Right atrium auricular region (tissue), 2 donors: Measurements from ENCODE around the gene ACO1. TPM values are rescaled to one million over a fixed set of nuclear protein-coding genes. Genes with fewer than 3 reads are reported as not detected.
A peak's percentile ranks its signal among the peaks of the same experiment; 100 is the strongest.

ENCODE experiments used
- DNase-seq: peaks from one replicate; pipeline ENCODE4 v3.0.0-alpha.2; 2019; ENCODE audit warnings: low spot score
- H3K27ac ChIP-seq, 2 donors: fragments of 200-600 bp; sonication (generic); 1 replicate in 1 of 2; 2 replicates in 1 of 2; pipeline ENCODE4 v1.5.1; 2016 to 2019
- H3K27me3 ChIP-seq, 2 donors: fragments of 200-600 bp; sonication (generic); one replicate each; pipeline versions ENCODE4 v1.5.1 to v1.6.0; 2017 to 2019
- H3K36me3 ChIP-seq: fragments of 200-600 bp; sonication (generic); one replicate; pipeline ENCODE4 v1.5.1; 2016
- H3K4me1 ChIP-seq, 2 donors: fragments of 200-600 bp; sonication (generic); one replicate each; pipeline versions ENCODE4 v1.5.1 to v1.6.0; 2017 to 2019
- H3K4me3 ChIP-seq, 2 donors: fragments of 200-600 bp; sonication (generic); 1 replicate in 1 of 2; 2 replicates in 1 of 2; pipeline ENCODE4 v1.5.1; 2017 to 2019; ENCODE audit warnings: mild to moderate bottlenecking in 1 of 2, moderate library complexity in 1 of 2
- H3K9me3 ChIP-seq, 2 donors: fragments of 200-600 bp; sonication (generic); one replicate each; pipeline ENCODE4 v1.5.1; 2019
- total RNA-seq, 2 donors: library from RNA; depleted of rRNA; stranded (reverse); fragments of >200 nt; gene quantifications; one replicate each; pipeline ENCODE4 v1.1.0, GENCODE V29; 2016
- TF ChIP-seq, protein P1 (sequence below), 2 donors: fragments of 200-600 bp; sonication (generic); IDR thresholded peaks; one replicate each; pipeline ENCODE4 v1.5.1; 2019; ENCODE audit warnings: antibody characterized with exemption in 2 of 2

The ACO1 gene
- total RNA-seq, result 10 to 100 TPM; 37.2 to 43.8 TPM

DNA sequence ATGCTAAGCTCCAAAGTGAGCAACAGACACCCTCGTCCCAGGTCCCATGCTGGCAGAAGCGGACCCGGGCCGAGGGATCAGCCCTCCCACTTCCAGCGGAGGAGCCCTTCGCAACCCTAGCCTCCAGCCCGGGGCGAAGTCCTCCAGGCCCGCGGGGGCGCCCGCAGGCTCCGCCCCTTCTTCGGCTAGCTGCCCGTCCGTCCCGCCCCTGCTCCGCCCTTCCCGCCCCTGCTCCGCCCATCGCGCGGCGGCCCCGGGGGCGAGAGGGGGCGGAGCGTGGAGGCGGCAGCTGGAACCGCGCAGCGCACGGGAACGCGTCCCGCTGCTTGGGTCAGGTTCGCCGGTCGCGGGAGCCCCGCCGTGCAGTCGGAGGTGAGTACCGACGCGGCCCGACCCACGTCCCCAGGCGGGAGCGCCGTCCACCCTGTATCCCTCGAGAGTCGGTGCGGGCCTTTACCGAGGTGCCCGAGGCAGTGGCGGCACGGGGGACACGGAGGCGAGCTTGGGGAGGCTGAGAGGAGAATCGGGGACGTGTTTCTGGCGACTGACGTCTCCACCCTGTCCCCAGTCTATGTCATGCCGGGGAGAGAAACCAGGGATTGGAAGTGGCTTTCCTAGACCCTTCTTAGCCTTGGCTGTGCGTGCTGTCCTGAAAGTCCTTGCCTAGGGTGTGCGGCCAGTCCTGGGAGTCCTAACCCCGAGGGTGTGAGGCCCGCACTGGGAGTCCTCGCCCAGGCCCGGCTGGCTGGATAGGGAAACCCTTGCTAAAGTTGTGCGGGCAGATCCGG, at the start of gene ACO1:
ACO1 (plus strand) TSS at position 280 of the 788 bp plus-strand sequence. CDS start 20,864 bp downstream, outside the sequence.
- Histone ChIP-seq H3K9me3 (no peaks in the 10 kb centered on the region), H3K4me1 (peaks cover 0 to 18% of the 10 kb centered on the region in 2 donors), H3K4me3 (peak within 1 kb of the TSS; percentile 58 to 76), H3K27ac (peak within 1 kb of the TSS; percentile 83 to 89), H3K36me3 (no peaks in the 10 kb centered on the region), H3K27me3 (no peaks in the 10 kb centered on the region)
- TF ChIP-seq, protein P1, sequence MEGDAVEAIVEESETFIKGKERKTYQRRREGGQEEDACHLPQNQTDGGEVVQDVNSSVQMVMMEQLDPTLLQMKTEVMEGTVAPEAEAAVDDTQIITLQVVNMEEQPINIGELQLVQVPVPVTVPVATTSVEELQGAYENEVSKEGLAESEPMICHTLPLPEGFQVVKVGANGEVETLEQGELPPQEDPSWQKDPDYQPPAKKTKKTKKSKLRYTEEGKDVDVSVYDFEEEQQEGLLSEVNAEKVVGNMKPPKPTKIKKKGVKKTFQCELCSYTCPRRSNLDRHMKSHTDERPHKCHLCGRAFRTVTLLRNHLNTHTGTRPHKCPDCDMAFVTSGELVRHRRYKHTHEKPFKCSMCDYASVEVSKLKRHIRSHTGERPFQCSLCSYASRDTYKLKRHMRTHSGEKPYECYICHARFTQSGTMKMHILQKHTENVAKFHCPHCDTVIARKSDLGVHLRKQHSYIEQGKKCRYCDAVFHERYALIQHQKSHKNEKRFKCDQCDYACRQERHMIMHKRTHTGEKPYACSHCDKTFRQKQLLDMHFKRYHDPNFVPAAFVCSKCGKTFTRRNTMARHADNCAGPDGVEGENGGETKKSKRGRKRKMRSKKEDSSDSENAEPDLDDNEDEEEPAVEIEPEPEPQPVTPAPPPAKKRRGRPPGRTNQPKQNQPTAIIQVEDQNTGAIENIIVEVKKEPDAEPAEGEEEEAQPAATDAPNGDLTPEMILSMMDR (IDR thresholded peaks at IDR 0.05), result peak in 1 of 2 donors; percentile 42
- peak; percentile 84 for DNase-seq

DNA sequence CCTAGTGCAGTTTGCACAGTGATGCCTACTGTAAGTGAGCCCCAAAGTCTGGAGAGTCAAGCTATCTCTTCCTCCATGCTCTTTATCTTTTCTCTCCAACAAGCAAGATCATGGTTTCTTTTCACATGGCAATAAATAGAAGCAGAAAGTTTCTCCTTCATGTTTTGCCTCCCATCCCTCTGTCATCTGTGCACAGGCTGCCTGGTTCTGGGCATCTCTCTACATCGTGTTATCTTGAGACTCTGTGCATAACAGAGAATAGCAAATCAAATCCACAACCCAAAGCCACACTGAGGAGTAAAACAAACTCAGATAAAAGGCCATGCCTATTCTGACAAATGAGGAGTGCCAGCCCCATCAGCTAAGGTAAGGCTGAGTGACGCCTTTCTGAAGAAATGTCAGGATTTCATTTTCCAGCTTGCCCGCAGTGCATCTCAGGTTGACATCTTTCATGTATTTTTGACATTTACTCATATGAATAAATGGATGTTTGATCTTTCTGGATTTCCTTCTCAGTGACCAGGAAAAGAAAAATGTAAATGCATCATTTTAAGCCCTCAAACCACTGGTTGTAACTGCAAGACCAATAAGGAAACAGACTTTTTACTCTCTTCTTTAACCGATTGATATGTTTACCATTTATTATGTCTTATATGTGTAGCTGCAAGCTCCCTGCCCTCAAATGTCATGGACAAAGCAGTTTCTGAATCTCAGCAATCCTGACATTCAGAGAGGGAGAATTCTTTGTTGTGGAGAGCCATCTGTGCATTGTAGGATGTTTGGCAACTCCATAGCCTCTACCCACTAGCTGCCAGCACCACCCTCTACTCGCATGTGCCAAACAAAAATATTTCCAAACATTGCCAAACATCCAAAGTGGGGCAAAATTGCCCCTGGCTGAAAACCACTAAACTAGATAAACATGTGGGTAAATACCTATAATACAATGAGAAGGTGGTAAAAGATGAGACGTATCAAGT, 49.2 kb upstream of the ACO1 start:
- no peaks in the 10 kb centered on the region for H3K36me3 ChIP-seq
- no peaks in the 10 kb centered on the region for H3K9me3 ChIP-seq
- H3K4me1 ChIP-seq, result no peaks in the 10 kb centered on the region
- no peak overlapping the region for H3K27ac ChIP-seq
- TF ChIP-seq, protein P1 (IDR thresholded peaks at IDR 0.05), result no peak
- H3K4me3 ChIP-seq, result no peak overlapping the region
- no peaks in the 10 kb centered on the region for H3K27me3 ChIP-seq
- no peak for DNase-seq

DNA sequence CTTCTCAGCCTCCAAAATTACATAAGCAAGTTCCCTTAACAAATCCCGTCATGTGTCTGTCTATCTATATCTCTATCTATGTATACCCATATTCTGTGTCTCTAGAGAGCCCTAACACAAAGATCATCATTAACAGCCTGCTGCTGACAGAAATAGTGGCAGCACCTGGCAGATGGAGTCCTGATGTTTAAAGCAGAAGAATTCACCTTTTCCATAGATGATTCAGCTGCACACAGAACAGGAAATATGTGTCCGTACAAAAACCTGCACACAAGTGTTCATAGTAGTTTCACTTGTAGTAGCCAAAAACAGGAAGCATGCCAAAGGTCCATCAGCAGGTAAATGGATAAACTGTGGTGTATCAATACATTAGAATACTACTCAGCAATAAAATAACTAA, 45.0 kb upstream of the ACO1 start:
- no peaks in the 10 kb centered on the region for H3K27me3 ChIP-seq
- no peaks in the 10 kb centered on the region for H3K36me3 ChIP-seq
- no peaks in the 10 kb centered on the region for H3K9me3 ChIP-seq
- no peaks in the 10 kb centered on the region for H3K4me1 ChIP-seq
- no peak overlapping the region for H3K4me3 ChIP-seq
- no peak for DNase-seq
- TF ChIP-seq, protein P1 (IDR thresholded peaks at IDR 0.05), result no peak
- H3K27ac ChIP-seq, result no peak overlapping the region

DNA sequence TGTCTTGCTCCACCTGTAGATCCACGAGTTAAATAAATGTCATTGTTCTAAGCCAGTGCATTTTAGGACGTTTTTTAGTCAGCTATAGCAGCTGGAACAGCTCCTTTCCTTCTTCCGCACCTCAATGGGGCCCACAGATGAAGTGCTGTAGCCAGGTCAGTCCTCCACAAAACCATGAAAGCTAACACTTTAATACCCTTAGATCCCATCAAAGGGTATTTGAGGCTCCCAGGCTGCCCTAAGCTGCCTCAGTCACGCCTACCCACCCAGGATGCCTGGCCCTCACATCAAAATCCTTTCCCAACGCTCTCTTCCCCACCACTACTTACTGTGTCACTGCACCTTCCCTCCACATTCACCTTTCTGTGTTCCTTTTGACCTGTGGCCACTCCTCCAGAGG, 44.1 kb upstream of the ACO1 start:
- no peaks in the 10 kb centered on the region for H3K36me3 ChIP-seq
- no peaks in the 10 kb centered on the region for H3K9me3 ChIP-seq
- TF ChIP-seq, protein P1 (IDR thresholded peaks at IDR 0.05), result no peak
- no peaks in the 10 kb centered on the region for H3K4me1 ChIP-seq
- H3K27me3 ChIP-seq, result no peaks in the 10 kb centered on the region
- no peak for DNase-seq
- H3K27ac ChIP-seq, result no peak overlapping the region
- no peak overlapping the region for H3K4me3 ChIP-seq

DNA sequence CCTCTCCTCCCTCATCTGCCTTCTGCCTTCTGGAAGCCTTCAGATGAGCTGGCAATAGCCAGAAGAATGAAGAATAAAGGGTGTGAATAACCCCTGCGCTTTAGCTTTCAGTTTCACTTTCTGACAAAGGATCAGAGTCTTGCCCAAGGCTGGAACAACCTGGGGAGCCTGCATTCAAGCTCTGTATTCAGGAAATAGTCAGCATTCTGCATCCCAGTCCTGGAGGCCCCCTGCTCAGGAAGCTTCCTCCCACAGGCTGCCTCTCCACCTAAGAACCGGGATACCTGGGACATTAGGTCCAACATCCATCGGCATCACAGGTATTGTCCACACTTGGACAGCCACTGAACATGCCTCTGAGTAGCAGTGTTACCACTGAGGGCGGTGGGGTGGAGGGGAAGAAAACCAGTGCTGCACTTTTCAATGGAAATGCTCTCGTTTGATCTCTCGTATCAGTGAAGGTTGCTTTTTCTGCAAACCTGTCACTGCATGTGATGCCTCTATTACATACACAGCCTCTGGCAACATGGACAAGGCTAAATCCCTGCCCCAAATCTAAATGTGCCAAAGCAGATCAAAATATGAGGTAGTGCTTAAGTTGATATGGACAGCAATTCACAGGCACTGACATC, 39.8 kb upstream of the ACO1 start:
- H3K4me1 ChIP-seq, result no peaks in the 10 kb centered on the region
- H3K36me3 ChIP-seq, result no peaks in the 10 kb centered on the region
- no peaks in the 10 kb centered on the region for H3K27me3 ChIP-seq
- DNase-seq, result no peak
- TF ChIP-seq, protein P1 (IDR thresholded peaks at IDR 0.05), result no peak
- H3K27ac ChIP-seq, result no peak overlapping the region
- H3K9me3 ChIP-seq, result no peaks in the 10 kb centered on the region
- H3K4me3 ChIP-seq, result no peak overlapping the region
